Upper lobe of left lung (tissue), 6 donors: ENCODE measurements around the gene PCGF3. TPM values are rescaled to one million over a fixed set of nuclear protein-coding genes. Genes with fewer than 3 reads are reported as not detected.

Experiments
- ATAC-seq, 2 donors: fragments of 200-7000 bp; cut with Tn5 transposase; one replicate each; pipeline ENCODE4 v1.9.1; 2022; ENCODE audit warnings: mild to moderate bottlenecking in 2 of 2, moderate library complexity in 2 of 2; ENCODE audit not compliant: low FRiP score in 2 of 2
- DNase-seq, 2 donors: peaks; one replicate each; pipeline ENCODE4 v3.0.0-alpha.2; 2019 to 2020
- H3K27ac ChIP-seq, 4 donors: fragments of 200-600 bp; sonication (generic); one replicate each; pipeline ENCODE4 v1.5.1; 2016 to 2019
- H3K27me3 ChIP-seq, 4 donors: fragments of 200-600 bp; sonication (generic); one replicate each; pipeline ENCODE4 v1.5.1; 2017 to 2019
- H3K36me3 ChIP-seq, 4 donors: fragments of 200-600 bp; sonication (generic); one replicate each; pipeline ENCODE4 v1.5.1; 2016 to 2019
- H3K4me1 ChIP-seq, 4 donors: fragments of 200-600 bp; sonication (generic); one replicate each; pipeline ENCODE4 v1.5.1; 2018 to 2019
- H3K4me3 ChIP-seq, 4 donors: fragments of 200-600 bp; sonication (generic); one replicate each; pipeline ENCODE4 v1.5.1; 2017 to 2019; ENCODE audit warnings: mild to moderate bottlenecking in 2 of 4, moderate library complexity in 1 of 4
- H3K9me3 ChIP-seq, 4 donors: fragments of 200-600 bp; sonication (generic); one replicate each; pipeline ENCODE4 v1.5.1; 2018 to 2019
- EP300 ChIP-seq, 4 donors: sonication (generic); formaldehyde crosslinking; IDR thresholded peaks; one replicate each; pipeline ENCODE4 v1.5.1; 2017; ENCODE audit warnings: antibody characterized with exemption in 4 of 4, control low read depth in 2 of 4
- POLR2A ChIP-seq, 4 donors: fragments of 450-650 bp; IDR thresholded peaks; one replicate each; pipeline ENCODE4 v1.5.1; 2016 to 2017; ENCODE audit warnings: antibody characterized with exemption in 4 of 4, mild to moderate bottlenecking in 2 of 4
- POLR2AphosphoS5 ChIP-seq, 2 donors: sonication (generic); formaldehyde crosslinking; IDR thresholded peaks; one replicate each; pipeline ENCODE4 v1.5.1; 2017; ENCODE audit warnings: antibody characterized with exemption in 2 of 2
- WGBS, 2 donors: methylation state at CpG; one replicate each; pipeline ENCODE4 v1.1.5; 2017 to 2018; 5-methylcytosine and 5-hydroxymethylcytosine counted together
- total RNA-seq, 6 donors: library from RNA; depleted of rRNA in 4 of 6; stranded (reverse); fragments of >200 nt in 4 of 6; gene quantifications; one replicate each; pipeline versions ENCODE4 v1.1.0 to v1.2.1, GENCODE V29; 2016 to 2021
- TF ChIP-seq, protein P1 (sequence below), 6 experiments: fragments of 450-650 bp in 4 of 6; fragments of 200-600 bp in 2 of 6; sonication (generic) in 2 of 6; IDR thresholded peaks; one replicate each; pipeline ENCODE4 v1.5.1; 2016 to 2019; ENCODE audit warnings: antibody characterized with exemption in 6 of 6
- donor health status: DM: no; HTN: no; CAD: no; lungs with moderate emphysema.
- donor health status: DM: no; HTN: yes; CAD: no; lungs with severe emphysema.

The PCGF3 gene
- total RNA-seq, 6 donors from 2014 or later: 36.4 to 150 (median 41.0) TPM

DNA sequence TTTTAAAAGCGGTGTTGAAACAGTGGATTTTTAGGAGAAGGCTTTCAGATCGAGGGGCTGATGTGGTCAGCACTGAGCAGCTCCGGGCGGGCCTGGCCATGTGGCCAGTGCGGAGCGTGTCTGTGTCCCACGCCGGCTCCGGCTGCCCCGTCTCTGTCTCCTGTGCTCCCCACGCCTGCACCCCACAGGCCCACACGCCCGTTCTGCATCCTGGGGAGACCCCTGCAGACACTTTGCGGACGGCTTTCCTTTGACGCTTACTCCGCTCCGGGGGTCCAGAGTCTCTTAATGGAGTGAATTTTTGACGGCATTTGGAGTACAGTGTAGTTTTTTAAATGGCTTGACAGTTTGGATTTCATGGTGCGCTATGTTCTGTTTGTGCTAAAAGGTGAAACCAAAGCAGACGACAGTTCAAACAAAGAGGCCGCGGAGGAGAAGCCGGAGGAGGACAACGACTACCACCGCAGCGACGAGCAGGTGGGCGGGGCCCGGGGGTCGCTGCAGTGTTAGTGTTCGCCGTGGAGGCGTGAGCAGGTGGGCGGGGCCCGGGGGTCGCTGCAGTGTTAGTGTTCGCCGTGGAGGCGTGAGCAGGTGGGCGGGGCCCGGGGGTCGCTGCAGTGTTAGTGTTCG is 38.7 kb downstream of the PCGF3 start:
- 91 to 92% methylated on average over 30 to 31 of the region's 44 CpGs for whole genome bisulfite sequencing, 2 donors
- no peak overlapping the region for H3K27ac ChIP-seq
- H3K4me3 ChIP-seq: no peak overlapping the region
- ATAC-seq (peak in 1 of 2 donors; percentile 37), DNase-seq (peak in 1 of 2 donors; percentile 75)
- H3K9me3 ChIP-seq: no peaks in the 10 kb centered on the region
- TF ChIP-seq EP300 (IDR thresholded peaks at IDR 0.05) (no peak), POLR2AphosphoS5 (IDR thresholded peaks at IDR 0.05) (no peak), POLR2A (IDR thresholded peaks at IDR 0.05) (no peak)
- TF ChIP-seq, protein P1, sequence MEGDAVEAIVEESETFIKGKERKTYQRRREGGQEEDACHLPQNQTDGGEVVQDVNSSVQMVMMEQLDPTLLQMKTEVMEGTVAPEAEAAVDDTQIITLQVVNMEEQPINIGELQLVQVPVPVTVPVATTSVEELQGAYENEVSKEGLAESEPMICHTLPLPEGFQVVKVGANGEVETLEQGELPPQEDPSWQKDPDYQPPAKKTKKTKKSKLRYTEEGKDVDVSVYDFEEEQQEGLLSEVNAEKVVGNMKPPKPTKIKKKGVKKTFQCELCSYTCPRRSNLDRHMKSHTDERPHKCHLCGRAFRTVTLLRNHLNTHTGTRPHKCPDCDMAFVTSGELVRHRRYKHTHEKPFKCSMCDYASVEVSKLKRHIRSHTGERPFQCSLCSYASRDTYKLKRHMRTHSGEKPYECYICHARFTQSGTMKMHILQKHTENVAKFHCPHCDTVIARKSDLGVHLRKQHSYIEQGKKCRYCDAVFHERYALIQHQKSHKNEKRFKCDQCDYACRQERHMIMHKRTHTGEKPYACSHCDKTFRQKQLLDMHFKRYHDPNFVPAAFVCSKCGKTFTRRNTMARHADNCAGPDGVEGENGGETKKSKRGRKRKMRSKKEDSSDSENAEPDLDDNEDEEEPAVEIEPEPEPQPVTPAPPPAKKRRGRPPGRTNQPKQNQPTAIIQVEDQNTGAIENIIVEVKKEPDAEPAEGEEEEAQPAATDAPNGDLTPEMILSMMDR (IDR thresholded peaks at IDR 0.05): no peak
- H3K4me1 ChIP-seq: no peaks in the 10 kb centered on the region
- peaks cover 0 to 45% (median 22%) of the 10 kb centered on the region in 4 donors for H3K36me3 ChIP-seq
- H3K27me3 ChIP-seq: no peaks in the 10 kb centered on the region

DNA sequence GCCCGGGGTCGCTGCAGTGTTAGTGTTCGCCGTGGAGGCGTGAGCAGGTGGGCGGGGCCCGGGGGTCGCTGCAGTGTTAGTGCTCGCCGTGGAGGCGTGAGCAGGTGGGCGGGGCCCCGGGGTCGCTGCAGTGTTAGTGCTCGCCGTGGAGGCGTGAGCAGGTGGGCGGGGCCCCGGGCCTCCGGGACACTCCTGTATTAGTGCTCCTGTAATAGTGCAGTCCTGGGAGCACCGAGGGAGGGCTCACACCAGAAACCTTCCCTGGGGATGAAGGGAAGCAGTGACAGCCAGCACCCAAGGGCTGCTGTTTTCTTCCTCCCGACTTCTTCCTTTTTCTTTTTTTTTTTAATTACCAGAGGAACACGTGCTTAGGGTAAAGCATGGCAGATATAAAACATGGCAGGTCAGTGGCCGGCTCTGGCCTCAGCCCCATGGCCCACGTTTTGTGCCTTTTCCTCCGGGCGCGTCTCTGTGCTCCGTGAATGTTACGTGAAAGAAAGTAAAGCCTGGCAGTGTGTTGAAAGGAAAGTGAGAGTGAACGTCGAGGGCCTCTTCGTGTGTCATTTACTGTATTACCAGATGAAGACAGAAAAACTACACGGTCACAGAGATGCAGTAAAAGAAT is 42.0 kb downstream of the PCGF3 start:
- H3K36me3 ChIP-seq: peaks cover 3 to 54% (median 28%) of the 10 kb centered on the region in 4 donors

DNA sequence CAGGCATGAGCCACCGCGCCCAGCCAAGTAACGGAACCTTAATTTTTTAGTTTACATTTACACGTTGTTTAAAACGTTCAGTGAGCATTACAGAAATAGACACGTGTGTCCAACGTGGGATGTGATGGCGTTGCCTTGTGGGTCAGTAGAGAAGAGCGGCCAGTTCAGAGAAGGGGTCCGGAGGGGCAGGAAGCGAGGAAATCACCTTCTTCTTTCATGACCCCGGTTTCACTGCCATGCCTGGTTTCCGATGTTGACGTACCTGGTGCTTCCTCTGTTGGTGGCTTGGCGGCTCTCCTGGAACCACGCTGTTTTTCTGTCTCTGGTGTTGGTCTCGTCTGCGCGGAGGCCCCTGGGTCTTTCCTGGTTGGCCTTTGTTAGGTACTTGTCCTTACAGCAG is 42.8 kb downstream of the PCGF3 start:
- ATAC-seq: no peak
- Histone ChIP-seq H3K36me3 (peaks cover 5 to 57% (median 32%) of the 10 kb centered on the region in 4 donors), H3K4me3 (no peak overlapping the region), H3K9me3 (no peaks in the 10 kb centered on the region), H3K27ac (no peak overlapping the region), H3K4me1 (peaks cover 0 to 7% (median 1%) of the 10 kb centered on the region in 4 donors), H3K27me3 (no peaks in the 10 kb centered on the region)
- no peak for TF ChIP-seq POLR2AphosphoS5 (IDR thresholded peaks at IDR 0.05)
- TF ChIP-seq, protein P1 (IDR thresholded peaks at IDR 0.05): no peak
- WGBS, 2 donors: 92 to 93% methylated on average over 19 of the region's 19 CpGs
- DNase-seq: no peak

More for the DNA sequence above, 42.0 kb downstream of the PCGF3 start:
- Histone ChIP-seq H3K4me3 (no peak overlapping the region), H3K4me1 (peaks cover 0 to 7% (median 1%) of the 10 kb centered on the region in 4 donors), H3K27ac (no peak overlapping the region), H3K27me3 (no peaks in the 10 kb centered on the region), H3K9me3 (no peaks in the 10 kb centered on the region)
- TF ChIP-seq EP300 (IDR thresholded peaks at IDR 0.05) (no peak), POLR2AphosphoS5 (IDR thresholded peaks at IDR 0.05) (no peak), POLR2A (IDR thresholded peaks at IDR 0.05) (no peak)
- TF ChIP-seq, protein P1 (IDR thresholded peaks at IDR 0.05): no peak
- peak in 1 of 2 donors; percentile 57 for DNase-seq
- 93 to 96% methylated on average over 14 to 21 of the region's 34 CpGs for WGBS, 2 donors
- no peak for ATAC-seq

DNA sequence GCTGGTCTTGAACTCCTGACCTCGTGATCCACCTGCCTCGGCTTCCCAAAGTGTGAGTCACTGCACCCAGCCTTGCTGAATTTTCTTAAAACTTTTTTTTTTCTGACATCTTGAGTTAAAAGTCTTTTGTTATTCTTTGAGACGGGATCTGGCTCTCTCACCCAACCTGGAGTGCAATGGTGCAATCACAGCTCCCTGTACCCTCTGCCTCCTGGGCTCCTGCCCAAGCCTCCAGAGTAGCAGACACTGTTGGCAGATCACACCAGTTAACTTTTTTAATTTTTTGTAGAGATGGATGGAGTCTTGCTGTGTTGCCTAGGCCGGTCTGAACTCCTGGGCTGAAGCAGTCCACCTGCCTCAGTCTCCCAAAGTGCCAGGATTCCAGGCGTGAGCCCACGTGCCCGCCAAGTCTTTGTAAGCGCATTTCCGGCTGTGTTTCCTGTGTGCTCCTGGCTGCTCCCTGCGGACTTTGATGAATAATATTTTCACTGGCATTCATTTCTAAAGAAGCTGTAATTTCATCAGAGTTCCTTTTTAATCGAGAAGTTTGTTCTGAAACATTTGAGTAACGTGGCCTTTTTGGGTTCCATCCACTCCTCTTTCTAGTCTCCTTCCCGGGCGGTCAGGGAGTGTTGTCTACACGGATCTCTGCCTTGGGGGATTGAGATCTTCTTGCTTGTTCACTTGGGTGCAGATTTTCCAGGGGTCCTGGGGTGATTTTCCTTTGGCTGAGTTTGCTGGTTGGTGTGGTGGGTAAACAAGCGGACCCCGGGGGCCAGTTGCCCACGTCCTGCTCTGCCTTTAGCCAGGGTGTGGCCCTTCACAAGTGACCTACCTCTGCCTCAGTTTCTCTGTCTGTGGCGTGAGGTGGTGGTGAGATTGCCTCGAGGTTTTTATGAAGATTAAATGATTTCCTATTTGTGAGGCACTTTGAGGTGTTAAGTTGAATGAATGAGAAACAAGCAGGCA is 44.4 kb downstream of the PCGF3 start:
- H3K27me3 ChIP-seq: no peaks in the 10 kb centered on the region
- 77 to 88% methylated on average over 20 of the region's 20 CpGs for WGBS, 2 donors
- ATAC-seq (peak in 1 of 2 donors; percentile 61), DNase-seq (peak in 1 of 2 donors; percentile 24)
- H3K4me3 ChIP-seq: no peak overlapping the region
- no peak overlapping the region for H3K27ac ChIP-seq
- H3K4me1 ChIP-seq: peaks cover 0 to 7% (median 1%) of the 10 kb centered on the region in 4 donors
- H3K9me3 ChIP-seq: no peaks in the 10 kb centered on the region
- peaks cover 5 to 61% (median 35%) of the 10 kb centered on the region in 4 donors for H3K36me3 ChIP-seq
- TF ChIP-seq EP300 (IDR thresholded peaks at IDR 0.05) (no peak), POLR2A (IDR thresholded peaks at IDR 0.05) (no peak), POLR2AphosphoS5 (IDR thresholded peaks at IDR 0.05) (no peak)
- TF ChIP-seq, protein P1 (IDR thresholded peaks at IDR 0.05): no peak
